Adrenal gland (tissue), 5 donors: Measurements from ENCODE around the gene CD81.

ENCODE experiments used
- CTCF ChIP-seq, 6 experiments: fragments of 450-650 bp in 4 of 6; fragments of 200-600 bp in 2 of 6; sonication (generic) in 1 of 6; IDR thresholded peaks; 1 replicate in 5 of 6; 2 replicates in 1 of 6; pipeline versions ENCODE4 v1.5.1 to v1.8.0; 2016 to 2021; ENCODE audit warnings: antibody characterized with exemption in 6 of 6, mild to moderate bottlenecking in 2 of 6, moderate library complexity in 1 of 6
- POLR2A ChIP-seq, 2 donors: fragments of 450-650 bp; IDR thresholded peaks; one replicate each; pipeline ENCODE4 v1.6.1; 2017; ENCODE audit warnings: antibody characterized with exemption in 2 of 2, mild to moderate bottlenecking in 2 of 2, moderate library complexity in 1 of 2
- donor health status: DM: no; HTN: no; CAD: no.

GRCh38 chr11:2402890-2403645 lies 26.0 kb downstream of the CD81 start:
- TF ChIP-seq POLR2A (IDR thresholded peaks at IDR 0.05) (no peak), CTCF (IDR thresholded peaks at IDR 0.05) (no peak)
